Stimulated activated CD8-positive, alpha-beta memory T cell treated with anti-CD3 and anti-CD28 coated beads, Interleukin-4, amount 100 ng/mL, for 1 hour (primary cell): ENCODE data around the gene HAND1.
"Not testable (repeated sequence)": the region's sequence is repeated elsewhere in the genome, so short reads cannot be mapped to it uniquely, and the experiment has no call there.

Experiments used
- DNase-seq, 2 donors: peaks; one replicate each; pipeline ENCODE4 v3.0.0-alpha.2; 2020; ENCODE audit warnings: low read depth in 2 of 2, low spot score in 1 of 2

Gene HAND1

GRCh38 chr5:154478224-154478565 is at the start of gene HAND1:
TSS of gene HAND1 (minus strand) at chr5:154478227. CDS start at chr5:154478008, 219 bp downstream.
- no peak for DNase-seq

- no peak for DNase-seq
Observed at GRCh38 chr5:154526231-154527226, 48.5 kb upstream of the HAND1 start.

GRCh38 chr5:154524859-154525258 is 46.8 kb upstream of the HAND1 start:
- DNase-seq = no peak

- DNase-seq = no peak
Observed at GRCh38 chr5:154524181-154524580, 46.2 kb upstream of the HAND1 start.

- no peak for DNase-seq
Observed at GRCh38 chr5:154523709-154524108, 45.7 kb upstream of the HAND1 start.

GRCh38 chr5:154523104-154523503 is 45.1 kb upstream of the HAND1 start:
- DNase-seq = no peak

- DNase-seq = no peak
Observed at GRCh38 chr5:154522284-154522683, 44.3 kb upstream of the HAND1 start.

GRCh38 chr5:154521756-154522155 is 43.7 kb upstream of the HAND1 start:
- DNase-seq = no peak

- DNase-seq = no peak
Observed at GRCh38 chr5:154520861-154521453, 42.9 kb upstream of the HAND1 start.

- DNase-seq = no peak
Observed at GRCh38 chr5:154519359-154519758, 41.3 kb upstream of the HAND1 start.

- DNase-seq = no peak
Observed at GRCh38 chr5:154518438-154518867, 40.4 kb upstream of the HAND1 start.

GRCh38 chr5:154517810-154518437 is 39.9 kb upstream of the HAND1 start:
- DNase-seq = no peak

- no peak for DNase-seq
Observed at GRCh38 chr5:154517181-154517580, 39.2 kb upstream of the HAND1 start.

- no peak for DNase-seq
Observed at GRCh38 chr5:154516475-154516874, 38.4 kb upstream of the HAND1 start.

- not testable (repeated sequence) for DNase-seq
Observed at GRCh38 chr5:154515488-154515887, 37.5 kb upstream of the HAND1 start.

GRCh38 chr5:154514331-154514730 is 36.3 kb upstream of the HAND1 start:
- no peak for DNase-seq

GRCh38 chr5:154513669-154514084 is 35.6 kb upstream of the HAND1 start:
- no peak for DNase-seq

- DNase-seq = no peak
Observed at GRCh38 chr5:154511984-154512383, 34.0 kb upstream of the HAND1 start.

- DNase-seq = no peak
Observed at GRCh38 chr5:154509784-154510555, 31.9 kb upstream of the HAND1 start.

- no peak for DNase-seq
Observed at GRCh38 chr5:154508114-154508513, 30.1 kb upstream of the HAND1 start.

- no peak for DNase-seq
Observed at GRCh38 chr5:154506716-154507080, 28.7 kb upstream of the HAND1 start.
